Activated CD4-positive, alpha-beta T cell treated with anti-CD3 and anti-CD28 coated beads, Interleukin-2, amount 10 ng/mL, durations not matched to agents 7 days and 5 days (primary cell): ENCODE results near the gene SDF4. TPM values are rescaled to one million over a fixed set of nuclear protein-coding genes. Genes with fewer than 3 reads are reported as not detected.

Source experiments
- CTCF ChIA-PET: fragments of 350-600 bp; sonication (Branson Sonifier 250); formaldehyde crosslinking; loops from one replicate; lab custom pipeline; 2021; ENCODE audit warnings: antibody characterized with exemption; lab: Charles Lee
- POLR2A ChIA-PET: fragments of 350-600 bp; sonication (Branson Sonifier 250); formaldehyde crosslinking; loops from one replicate; lab custom pipeline; 2021; ENCODE audit warnings: antibody characterized with exemption; lab: Charles Lee
- DNase-seq: peaks from one replicate; pipeline ENCODE4 v3.0.0-alpha.2; 2020
- H3K27ac Mint-ChIP-seq: one replicate; pipeline ENCODE4 v1.8.0; 2021; ENCODE audit warnings: mild to moderate bottlenecking, moderate library complexity, mixed read lengths
- H3K27me3 Mint-ChIP-seq: one replicate; pipeline ENCODE4 v1.8.0; 2021; ENCODE audit warnings: mixed read lengths
- H3K36me3 Mint-ChIP-seq: one replicate; pipeline ENCODE4 v1.8.0; 2021; ENCODE audit warnings: low read depth, mixed read lengths
- H3K4me1 Mint-ChIP-seq: one replicate; pipeline ENCODE4 v1.8.0; 2021; ENCODE audit warnings: mixed read lengths
- H3K4me3 Mint-ChIP-seq: one replicate; pipeline ENCODE4 v1.8.0; 2021; ENCODE audit warnings: mild to moderate bottlenecking, moderate library complexity, mixed read lengths
- H3K9me3 Mint-ChIP-seq: one replicate; pipeline ENCODE4 v1.8.0; 2021; ENCODE audit warnings: mixed read lengths
- total RNA-seq, 2 experiments: library from RNA; stranded (reverse); gene quantifications; one replicate each; pipeline ENCODE4 v1.2.3, GENCODE V29; 2021

The SDF4 gene
- total RNA-seq, 2 experiments from 2014 or later, result 81.7 to 91.4 TPM

DNA sequence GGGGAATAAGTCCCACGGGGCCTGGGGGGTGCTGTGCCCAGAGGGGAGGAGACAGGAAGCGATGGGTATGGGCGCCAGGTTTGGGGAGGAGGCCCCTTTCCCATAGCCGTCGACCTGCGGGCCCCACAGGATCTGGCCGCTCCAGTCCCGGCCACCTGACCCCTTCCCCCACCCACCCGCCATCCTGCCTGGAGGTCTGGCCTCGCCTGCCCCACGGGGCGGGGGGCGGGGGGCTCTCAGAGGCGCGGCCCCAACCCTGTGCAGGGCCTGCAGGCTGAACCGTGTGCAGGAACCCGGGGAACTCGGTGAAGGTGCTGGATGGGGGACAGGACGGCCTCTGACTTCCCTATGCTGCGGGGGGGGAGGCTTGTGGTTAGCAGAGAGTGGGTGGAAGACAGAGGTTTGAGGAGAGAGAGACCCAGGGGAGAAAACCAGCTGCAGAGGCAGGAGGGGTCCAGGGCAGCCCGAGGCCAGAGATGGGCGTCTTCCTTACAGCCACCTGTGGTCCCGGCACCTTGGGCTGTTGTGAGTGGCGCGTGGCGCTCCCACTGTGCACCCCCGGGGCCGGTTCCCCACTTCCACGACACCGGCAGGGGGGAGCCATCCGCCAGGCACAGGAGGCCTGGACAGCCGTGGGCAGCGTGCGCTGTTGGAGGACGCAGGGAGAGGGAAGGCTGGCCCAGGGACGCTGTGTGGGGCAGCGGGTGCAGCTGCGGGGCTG is 22.9 kb downstream of the SDF4 start:
- POLR2A ChIA-PET, result no interaction called here
- Mint-ChIP-seq H3K27ac (peak overlapping the region; percentile 93), H3K9me3 (no peaks in the 10 kb centered on the region), H3K4me3 (peak overlapping the region; percentile 62), H3K27me3 (no peaks in the 10 kb centered on the region), H3K4me1 (peaks cover 26% of the 10 kb centered on the region), H3K36me3 (no peaks in the 10 kb centered on the region)
- no peak for DNase-seq
- CTCF ChIA-PET, result interaction anchor here (0.6 to 1.5 kb wide), 2 partner anchors 9 to 87 kb away, joined by 3 to 4 read pairs; no protein-coding TSS in a partner anchor

GRCh38 chr1:1207571-1207892 is 24.3 kb downstream of the SDF4 start:
- Mint-ChIP-seq H3K27me3 (no peaks in the 10 kb centered on the region), H3K4me3 (no peak overlapping the region), H3K36me3 (no peaks in the 10 kb centered on the region), H3K27ac (peak overlapping the region; percentile 93), H3K9me3 (no peaks in the 10 kb centered on the region), H3K4me1 (peaks cover 24% of the 10 kb centered on the region)
- ChIA-PET CTCF (interaction anchor here (1.6 kb wide), 1 partner anchor 13 kb away, joined by 3 read pairs; no protein-coding TSS in a partner anchor), POLR2A (no interaction called here)
- no peak for DNase-seq

DNA sequence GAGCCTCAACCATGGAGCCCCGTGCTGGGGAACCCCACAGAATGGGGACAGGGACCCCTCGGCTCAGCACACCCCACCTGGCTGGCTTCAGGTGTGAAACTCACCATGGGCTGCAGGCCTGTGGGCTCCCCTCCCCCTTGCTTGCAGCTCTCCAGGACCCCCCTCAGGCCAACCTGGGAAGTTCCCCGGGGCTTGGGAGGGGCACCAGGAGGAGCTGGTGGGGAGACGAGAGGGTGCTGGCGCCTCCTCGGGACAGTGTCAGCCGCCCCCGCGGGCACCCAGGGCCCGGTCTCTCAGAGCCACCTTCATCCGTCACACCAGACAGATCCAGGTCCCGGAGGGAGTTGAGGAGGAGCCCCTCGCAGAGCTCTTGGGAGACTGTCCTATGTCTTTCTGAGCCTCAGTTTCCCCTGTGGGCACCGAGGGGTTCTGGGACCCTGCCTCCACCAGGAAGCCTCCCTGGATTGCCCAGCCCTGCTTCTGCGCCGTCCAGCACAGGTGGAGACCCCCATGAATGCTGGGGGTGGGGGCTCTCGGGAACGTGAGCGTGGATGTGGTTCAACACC is 24.8 kb downstream of the SDF4 start:
- H3K9me3 Mint-ChIP-seq, result no peaks in the 10 kb centered on the region
- peak overlapping the region; percentile 60 for H3K4me3 Mint-ChIP-seq
- ChIA-PET POLR2A (no interaction called here), CTCF (interaction anchor here (1.6 kb wide), 1 partner anchor 13 kb away, joined by 3 read pairs; no protein-coding TSS in a partner anchor)
- peaks cover 22% of the 10 kb centered on the region for H3K4me1 Mint-ChIP-seq
- H3K27me3 Mint-ChIP-seq, result no peaks in the 10 kb centered on the region
- H3K27ac Mint-ChIP-seq, result peak overlapping the region; percentile 72
- no peaks in the 10 kb centered on the region for H3K36me3 Mint-ChIP-seq
- DNase-seq, result no peak

- peak within 1 kb of the TSS; percentile 60 for H3K4me3 Mint-ChIP-seq
- H3K27me3 Mint-ChIP-seq, result no peaks in the 10 kb centered on the region
- CTCF ChIA-PET, result interaction anchor here (0.6 to 1.8 kb wide), 4 partner anchors 9 to 84 kb away, joined by 4 to 6 read pairs (median 6); no protein-coding TSS in a partner anchor
- no peaks in the 10 kb centered on the region for H3K36me3 Mint-ChIP-seq
- peak; percentile 38 for DNase-seq
- peak within 1 kb of the TSS; percentile 72 for H3K27ac Mint-ChIP-seq
- H3K9me3 Mint-ChIP-seq, result no peaks in the 10 kb centered on the region
- POLR2A ChIA-PET, result no interaction called here
- H3K4me1 Mint-ChIP-seq, result peaks cover 21% of the 10 kb centered on the region
Measured at GRCh38 chr1:1206376-1206965, 25.3 kb downstream of the SDF4 start, which contains the start of gene TNFRSF18. Gene TNFRSF18, minus strand, starts transcription at chr1:1206592. Its CDS starts 21 bp downstream, at chr1:1206571.

DNA sequence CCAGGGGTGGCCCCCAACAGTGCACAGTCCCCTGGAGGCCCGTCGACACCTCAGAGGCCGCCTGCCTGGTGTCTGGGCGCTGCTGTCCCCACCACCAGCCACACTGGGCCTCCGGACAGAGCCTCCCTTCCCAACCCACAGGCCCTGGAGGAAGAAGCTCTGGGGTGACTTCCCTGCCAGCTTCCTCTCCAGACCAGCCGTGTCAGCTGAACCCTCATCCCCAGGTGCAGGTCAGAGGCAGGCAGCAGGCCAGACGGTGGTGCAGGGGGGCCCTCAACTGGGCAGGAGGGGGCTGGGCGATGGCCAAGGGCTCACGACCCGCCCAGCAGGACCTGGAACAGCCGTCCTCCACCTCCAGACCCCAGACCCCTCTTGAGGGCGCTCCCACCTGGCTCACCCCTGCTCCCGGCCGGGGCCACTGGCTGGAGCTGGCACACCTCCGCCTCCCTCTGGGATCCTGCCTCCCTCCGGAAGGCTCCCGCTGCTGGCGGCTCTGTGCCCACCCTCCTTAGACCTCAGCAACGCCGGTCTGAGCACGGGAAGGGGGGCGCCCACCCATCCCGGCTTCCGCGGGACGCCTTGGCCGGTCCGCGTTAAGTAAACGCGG is 25.9 kb downstream of the SDF4 start:
- DNase-seq, result no peak

GRCh38 chr1:1204998-1205768 is 26.6 kb downstream of the SDF4 start:
- no peak for DNase-seq
- peak overlapping the region; percentile 54 for H3K4me3 Mint-ChIP-seq
- ChIA-PET CTCF (interaction anchor here (1.0 to 1.8 kb wide), 5 partner anchors 9 to 141 kb away, joined by 3 to 6 read pairs (median 5); no protein-coding TSS in a partner anchor), POLR2A (no interaction called here)
- no peaks in the 10 kb centered on the region for H3K36me3 Mint-ChIP-seq
- no peaks in the 10 kb centered on the region for H3K27me3 Mint-ChIP-seq
- H3K4me1 Mint-ChIP-seq, result peaks cover 23% of the 10 kb centered on the region
- no peak overlapping the region for H3K27ac Mint-ChIP-seq
- H3K9me3 Mint-ChIP-seq, result no peaks in the 10 kb centered on the region

More for the DNA sequence above, 25.9 kb downstream of the SDF4 start:
- Mint-ChIP-seq H3K36me3 (no peaks in the 10 kb centered on the region), H3K27ac (no peak overlapping the region), H3K27me3 (no peaks in the 10 kb centered on the region), H3K4me3 (peak overlapping the region; percentile 60), H3K4me1 (peaks cover 19% of the 10 kb centered on the region), H3K9me3 (no peaks in the 10 kb centered on the region)
- CTCF ChIA-PET, result interaction anchor here (0.6 to 1.8 kb wide), 5 partner anchors 9 to 83 kb away, joined by 3 to 6 read pairs (median 5); no protein-coding TSS in a partner anchor
- POLR2A ChIA-PET, result no interaction called here

DNA sequence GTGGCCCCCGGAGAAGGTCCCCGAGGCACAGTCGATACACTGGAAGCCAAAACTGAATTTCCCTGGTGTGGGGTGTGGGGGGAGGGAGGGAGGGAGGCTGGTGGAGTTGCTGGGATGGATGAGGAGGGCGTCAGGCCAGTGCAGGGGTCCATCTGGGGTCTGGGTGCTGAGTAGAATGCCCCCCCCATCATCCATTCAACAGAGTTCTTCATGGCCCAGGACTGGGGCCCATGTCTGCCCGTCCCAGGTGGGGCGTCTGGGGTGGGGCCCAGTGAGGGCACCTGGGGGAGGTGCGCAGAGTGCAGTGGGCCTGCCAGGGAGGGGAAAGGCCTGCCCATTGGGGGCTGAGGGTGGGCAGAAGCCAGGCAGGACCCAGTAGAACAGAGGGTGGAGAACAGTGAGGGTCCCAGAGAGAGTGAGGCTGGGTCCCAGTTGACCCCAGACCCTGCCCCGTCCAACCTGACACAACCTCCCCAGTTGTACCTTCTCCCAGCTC is 27.3 kb downstream of the SDF4 start:
- Mint-ChIP-seq H3K4me1 (peaks cover 25% of the 10 kb centered on the region), H3K36me3 (no peaks in the 10 kb centered on the region), H3K27me3 (no peaks in the 10 kb centered on the region), H3K4me3 (no peak overlapping the region), H3K9me3 (no peaks in the 10 kb centered on the region), H3K27ac (no peak overlapping the region)
- POLR2A ChIA-PET, result no interaction called here
- DNase-seq, result no peak
- CTCF ChIA-PET, result interaction anchor here (0.9 to 1.8 kb wide), 4 partner anchors 8 to 140 kb away, joined by 3 to 6 read pairs (median 4); no protein-coding TSS in a partner anchor

DNA sequence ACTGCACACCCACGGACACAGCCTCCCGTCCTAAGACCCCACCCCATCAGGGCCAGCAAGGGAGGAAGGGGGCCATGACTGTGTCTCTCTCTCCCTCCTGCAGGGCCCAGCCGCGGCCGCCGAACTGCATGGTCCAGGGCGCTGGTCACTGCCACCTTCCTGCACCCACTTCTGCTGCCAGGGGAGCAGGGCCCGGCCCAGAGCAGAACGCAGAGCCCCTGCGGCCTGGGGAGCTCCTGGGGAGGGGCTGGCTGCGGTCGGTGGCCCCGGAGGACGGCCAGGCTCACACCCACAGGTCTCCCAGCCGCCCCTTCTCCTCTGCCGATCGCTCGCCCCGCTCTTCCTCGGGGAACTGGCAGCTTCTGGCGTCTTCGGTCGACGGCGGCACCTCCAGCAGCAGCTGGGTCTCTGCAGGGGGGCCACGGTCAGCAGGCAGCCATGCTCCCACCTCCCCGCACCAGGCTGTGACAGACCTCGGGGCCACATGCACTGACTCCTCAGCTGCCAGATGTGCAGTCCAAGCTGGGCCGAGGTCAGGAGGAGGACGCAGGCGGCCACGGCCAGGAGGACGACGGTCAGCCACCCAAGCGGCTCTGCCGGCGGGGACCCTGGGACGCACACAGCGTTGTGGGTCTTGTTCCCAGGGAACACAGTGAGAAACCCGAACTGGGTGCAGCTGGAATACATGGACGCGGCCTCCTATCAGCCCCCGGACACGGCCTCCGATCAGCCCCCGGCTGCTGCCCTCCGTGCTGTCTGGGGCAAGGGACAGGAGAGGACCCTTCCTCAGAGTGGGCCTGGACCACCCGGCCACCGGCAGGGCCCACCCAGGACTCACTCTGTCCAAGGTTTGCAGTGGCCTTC is 28.0 kb downstream of the SDF4 start:
- no peak for DNase-seq
- H3K4me1 Mint-ChIP-seq, result peaks cover 22% of the 10 kb centered on the region
- no peaks in the 10 kb centered on the region for H3K27me3 Mint-ChIP-seq
- no peak overlapping the region for H3K27ac Mint-ChIP-seq
- no peak overlapping the region for H3K4me3 Mint-ChIP-seq
- ChIA-PET CTCF (interaction anchor here (0.9 to 1.0 kb wide), 2 partner anchors 81 to 140 kb away, joined by 3 read pairs; no protein-coding TSS in a partner anchor), POLR2A (no interaction called here)
- H3K36me3 Mint-ChIP-seq, result no peaks in the 10 kb centered on the region
- no peaks in the 10 kb centered on the region for H3K9me3 Mint-ChIP-seq

DNA sequence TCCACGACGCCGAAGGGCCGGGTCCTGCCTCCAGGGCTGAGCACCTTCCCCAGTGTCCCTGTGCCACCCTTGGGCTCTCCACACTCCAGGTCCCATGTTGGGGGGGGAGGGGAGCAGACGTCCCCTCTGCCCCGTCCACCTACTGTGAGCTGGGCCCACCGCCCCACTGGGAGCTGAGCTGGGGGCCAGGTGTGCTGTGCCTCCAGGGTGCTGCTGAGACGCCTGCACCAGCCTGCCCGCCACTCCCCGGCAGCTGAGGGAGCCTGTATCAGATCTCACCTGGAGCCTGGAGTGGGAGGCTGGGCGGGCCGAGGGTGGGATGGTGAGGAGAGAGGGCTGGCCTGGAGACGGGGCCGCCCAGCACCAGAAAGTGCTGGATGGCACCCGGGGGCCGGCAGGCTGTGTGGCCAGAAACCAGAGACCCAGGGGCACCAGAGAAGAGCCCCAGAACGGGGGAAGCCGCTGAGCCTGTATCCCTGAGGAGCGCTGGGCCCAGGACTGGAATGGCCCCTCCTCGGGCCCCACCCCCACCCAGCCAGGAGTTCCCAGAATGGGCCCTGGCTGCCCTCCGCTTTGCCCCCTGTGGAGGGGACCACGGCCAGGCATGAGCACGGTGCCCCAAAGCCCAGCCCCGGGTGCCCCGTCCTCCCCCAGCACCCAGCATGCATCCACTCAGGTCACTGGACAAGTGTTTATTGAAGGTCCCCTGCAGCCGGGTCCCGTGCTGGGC is 28.8 kb downstream of the SDF4 start:
- Mint-ChIP-seq H3K27ac (no peak overlapping the region), H3K36me3 (no peaks in the 10 kb centered on the region), H3K4me1 (peaks cover 17% of the 10 kb centered on the region), H3K9me3 (no peaks in the 10 kb centered on the region), H3K4me3 (no peak overlapping the region), H3K27me3 (no peaks in the 10 kb centered on the region)
- no peak for DNase-seq
- POLR2A ChIA-PET, result no interaction called here
- CTCF ChIA-PET, result no interaction called here

GRCh38 chr1:1200876-1201810 is 30.7 kb downstream of the SDF4 start:
- Mint-ChIP-seq H3K4me1 (peaks cover 9% of the 10 kb centered on the region), H3K27me3 (no peaks in the 10 kb centered on the region), H3K9me3 (no peaks in the 10 kb centered on the region), H3K36me3 (no peaks in the 10 kb centered on the region), H3K4me3 (peak overlapping the region; percentile 52), H3K27ac (peak overlapping the region; percentile 71)
- DNase-seq, result peak; percentile 70
- POLR2A ChIA-PET, result no interaction called here
- CTCF ChIA-PET, result interaction anchor here (0.7 to 1.1 kb wide), 2 partner anchors 79 to 333 kb away, joined by 3 read pairs; no protein-coding TSS in a partner anchor
